Ishikawa (cell line): ENCODE measurements around the gene TFR2.

Experiments used
- CEBPB ChIP-seq: IDR thresholded peaks from 2 replicates; pipeline ENCODE4 v1.6.1; 2012
- CREB1 ChIP-seq: IDR thresholded peaks from 2 replicates; pipeline ENCODE4 v1.6.1; 2012; ENCODE audit warnings: low read depth
- EGR1 ChIP-seq: IDR thresholded peaks from 2 replicates; pipeline ENCODE4 v1.6.1; 2012
- EP300 ChIP-seq: IDR thresholded peaks from 2 replicates; pipeline ENCODE4 v1.6.1; 2012; ENCODE audit warnings: borderline replicate concordance
- FOXM1 ChIP-seq: IDR thresholded peaks from 2 replicates; pipeline ENCODE4 v1.6.1; 2012; ENCODE audit warnings: low read depth, borderline replicate concordance
- NFIC ChIP-seq: IDR thresholded peaks from 2 replicates; pipeline ENCODE4 v1.6.1; 2012
- RAD21 ChIP-seq: IDR thresholded peaks from 2 replicates; pipeline ENCODE4 v1.6.1; 2012; ENCODE audit warnings: low read depth
- TEAD4 ChIP-seq: IDR thresholded peaks from 2 replicates; pipeline ENCODE4 v1.6.1; 2012
- YY1 ChIP-seq: IDR thresholded peaks from 2 replicates; pipeline ENCODE4 v1.6.1; 2012; ENCODE audit warnings: low read depth
- TF ChIP-seq, protein P1 (sequence below): IDR thresholded peaks from 2 replicates; pipeline ENCODE4 v1.6.1; 2012; ENCODE audit warnings: low read depth, mild to moderate bottlenecking
- TF ChIP-seq, protein P2 (sequence below): IDR thresholded peaks from 2 replicates; pipeline ENCODE4 v1.6.1; 2012
- TF ChIP-seq, protein P3 (sequence below): IDR thresholded peaks from 2 replicates; pipeline ENCODE4 v1.6.1; 2012

- TF ChIP-seq YY1 (no peak), CEBPB (no peak), EP300 (no peak), CREB1 (no peak), EGR1 (no peak), RAD21 (no peak), TEAD4 (no peak), FOXM1 (no peak), NFIC (no peak)
- TF ChIP-seq, protein P1, sequence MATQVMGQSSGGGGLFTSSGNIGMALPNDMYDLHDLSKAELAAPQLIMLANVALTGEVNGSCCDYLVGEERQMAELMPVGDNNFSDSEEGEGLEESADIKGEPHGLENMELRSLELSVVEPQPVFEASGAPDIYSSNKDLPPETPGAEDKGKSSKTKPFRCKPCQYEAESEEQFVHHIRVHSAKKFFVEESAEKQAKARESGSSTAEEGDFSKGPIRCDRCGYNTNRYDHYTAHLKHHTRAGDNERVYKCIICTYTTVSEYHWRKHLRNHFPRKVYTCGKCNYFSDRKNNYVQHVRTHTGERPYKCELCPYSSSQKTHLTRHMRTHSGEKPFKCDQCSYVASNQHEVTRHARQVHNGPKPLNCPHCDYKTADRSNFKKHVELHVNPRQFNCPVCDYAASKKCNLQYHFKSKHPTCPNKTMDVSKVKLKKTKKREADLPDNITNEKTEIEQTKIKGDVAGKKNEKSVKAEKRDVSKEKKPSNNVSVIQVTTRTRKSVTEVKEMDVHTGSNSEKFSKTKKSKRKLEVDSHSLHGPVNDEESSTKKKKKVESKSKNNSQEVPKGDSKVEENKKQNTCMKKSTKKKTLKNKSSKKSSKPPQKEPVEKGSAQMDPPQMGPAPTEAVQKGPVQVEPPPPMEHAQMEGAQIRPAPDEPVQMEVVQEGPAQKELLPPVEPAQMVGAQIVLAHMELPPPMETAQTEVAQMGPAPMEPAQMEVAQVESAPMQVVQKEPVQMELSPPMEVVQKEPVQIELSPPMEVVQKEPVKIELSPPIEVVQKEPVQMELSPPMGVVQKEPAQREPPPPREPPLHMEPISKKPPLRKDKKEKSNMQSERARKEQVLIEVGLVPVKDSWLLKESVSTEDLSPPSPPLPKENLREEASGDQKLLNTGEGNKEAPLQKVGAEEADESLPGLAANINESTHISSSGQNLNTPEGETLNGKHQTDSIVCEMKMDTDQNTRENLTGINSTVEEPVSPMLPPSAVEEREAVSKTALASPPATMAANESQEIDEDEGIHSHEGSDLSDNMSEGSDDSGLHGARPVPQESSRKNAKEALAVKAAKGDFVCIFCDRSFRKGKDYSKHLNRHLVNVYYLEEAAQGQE = no peak
- TF ChIP-seq, protein P2, sequence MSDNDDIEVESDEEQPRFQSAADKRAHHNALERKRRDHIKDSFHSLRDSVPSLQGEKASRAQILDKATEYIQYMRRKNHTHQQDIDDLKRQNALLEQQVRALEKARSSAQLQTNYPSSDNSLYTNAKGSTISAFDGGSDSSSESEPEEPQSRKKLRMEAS = no peak
- TF ChIP-seq, protein P3, sequence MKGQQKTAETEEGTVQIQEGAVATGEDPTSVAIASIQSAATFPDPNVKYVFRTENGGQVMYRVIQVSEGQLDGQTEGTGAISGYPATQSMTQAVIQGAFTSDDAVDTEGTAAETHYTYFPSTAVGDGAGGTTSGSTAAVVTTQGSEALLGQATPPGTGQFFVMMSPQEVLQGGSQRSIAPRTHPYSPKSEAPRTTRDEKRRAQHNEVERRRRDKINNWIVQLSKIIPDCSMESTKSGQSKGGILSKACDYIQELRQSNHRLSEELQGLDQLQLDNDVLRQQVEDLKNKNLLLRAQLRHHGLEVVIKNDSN = no peak
These were observed 46.5 kb upstream of the TFR2 start for GRCh38 chr7:100687751-100688300.
